Liver (tissue), 9 donors: ENCODE measurements around the gene SMOC1. TPM values are rescaled to one million over a fixed set of nuclear protein-coding genes. Genes with fewer than 3 reads are reported as not detected.

Source experiments
- DNase-seq: peaks from one replicate; pipeline ENCODE4 v3.0.0-alpha.2; 2017; ENCODE audit warnings: low spot score
- H3K27ac ChIP-seq, 2 donors: one replicate each; pipeline ENCODE4 v1.7.0; 2013; ENCODE audit warnings: inconsistent platforms in 2 of 2, low read length in 2 of 2, control low read depth in 1 of 2, low read depth in 1 of 2, mild to moderate bottlenecking in 1 of 2
- H3K27me3 ChIP-seq, 4 donors: one replicate each; pipeline versions ENCODE4 v1.6.1 to v1.7.0; 2013; ENCODE audit warnings: low read length in 3 of 4, inconsistent platforms in 1 of 4, mild to moderate bottlenecking in 1 of 4, moderate library complexity in 1 of 4; ENCODE audit not compliant: control insufficient read depth in 4 of 4, insufficient read depth in 4 of 4
- H3K36me3 ChIP-seq, 4 donors: one replicate each; pipeline versions ENCODE4 v1.6.1 to v1.7.0; 2013; ENCODE audit warnings: low read length in 3 of 4, mild to moderate bottlenecking in 3 of 4, low read depth in 1 of 4, moderate library complexity in 1 of 4; ENCODE audit not compliant: control insufficient read depth in 4 of 4, insufficient read depth in 3 of 4
- H3K4me1 ChIP-seq, 4 donors: one replicate each; pipeline versions ENCODE4 v1.6.1 to v1.7.0; 2013; ENCODE audit warnings: low read length in 3 of 4, mild to moderate bottlenecking in 3 of 4, moderate library complexity in 1 of 4; ENCODE audit not compliant: control insufficient read depth in 4 of 4, insufficient read depth in 4 of 4
- H3K4me3 ChIP-seq, 3 donors: one replicate each; pipeline versions ENCODE4 v1.6.1 to v1.7.0; 2013; ENCODE audit warnings: low read length in 3 of 3, control low read depth in 1 of 3, low read depth in 1 of 3, mild to moderate bottlenecking in 1 of 3
- H3K9ac ChIP-seq, 2 donors: one replicate each; pipeline ENCODE4 v1.7.0; 2013; ENCODE audit warnings: low read length in 2 of 2, mild to moderate bottlenecking in 2 of 2, moderate library complexity in 2 of 2, control low read depth in 1 of 2, low read depth in 1 of 2
- H3K9me3 ChIP-seq, 4 donors: one replicate each; pipeline versions ENCODE4 v1.6.1 to v1.7.0; 2013; ENCODE audit warnings: low read length in 3 of 4; ENCODE audit not compliant: control insufficient read depth in 4 of 4
- FOXA1 ChIP-seq: IDR thresholded peaks from 2 replicates; pipeline ENCODE4 v1.6.1; 2016; ENCODE audit warnings: antibody characterized with exemption
- FOXA2 ChIP-seq: IDR thresholded peaks from 2 replicates; pipeline ENCODE4 v1.6.1; 2016; ENCODE audit warnings: antibody characterized with exemption
- HNF4A ChIP-seq, 2 donors: conservative IDR thresholded peaks; 2 replicates each; pipeline ENCODE4 v1.6.1; 2016; ENCODE audit warnings: antibody characterized with exemption in 2 of 2, mild to moderate bottlenecking in 2 of 2
- NR2F2 ChIP-seq: IDR thresholded peaks from 2 replicates; pipeline ENCODE4 v1.6.1; 2016; ENCODE audit warnings: antibody characterized with exemption
- RAD21 ChIP-seq, 2 donors: IDR thresholded peaks; 2 replicates each; pipeline ENCODE4 v1.6.1; 2016; ENCODE audit warnings: antibody characterized with exemption in 2 of 2, mild to moderate bottlenecking in 2 of 2
- RXRA ChIP-seq, 2 donors: IDR thresholded peaks; 2 replicates each; pipeline ENCODE4 v1.6.1; 2017 to 2018; ENCODE audit warnings: antibody characterized with exemption in 2 of 2, mild to moderate bottlenecking in 1 of 2
- SP1 ChIP-seq: IDR thresholded peaks from 2 replicates; pipeline ENCODE4 v1.6.1; 2018; ENCODE audit warnings: antibody characterized with exemption, mild to moderate bottlenecking
- TAF1 ChIP-seq: conservative IDR thresholded peaks from 2 replicates; pipeline ENCODE4 v1.6.1; 2016; ENCODE audit warnings: antibody characterized with exemption, mild to moderate bottlenecking
- YY1 ChIP-seq: IDR thresholded peaks from 2 replicates; pipeline ENCODE4 v1.6.1; 2016; ENCODE audit warnings: antibody characterized with exemption, mild to moderate bottlenecking
- ZBTB33 ChIP-seq: IDR thresholded peaks from 2 replicates; pipeline ENCODE4 v1.6.1; 2016; ENCODE audit warnings: antibody characterized with exemption
- WGBS: extraction: QIAGEN DNeasy Blood & Tissue Kit; methylation state at CpG from one replicate; pipeline ENCODE4 v1.1.7; 2013; 5-methylcytosine and 5-hydroxymethylcytosine counted together
- polyA plus RNA-seq, 2 donors: library from polyadenylated mRNA; stranded (reverse) in 1 of 2; unstranded in 1 of 2; fragments of 200-250 nt in 1 of 2; fragments of >200 nt in 1 of 2; fragmentation: Nextera tagmentation in 1 of 2; extraction: Ambion mirVana in 1 of 2; gene quantifications; one replicate each; pipeline versions ENCODE4 v1.2.1 to v1.2.3, GENCODE V29; 2013 to 2015
- total RNA-seq, 2 donors: library from RNA; depleted of rRNA; stranded (reverse); fragments of >200 nt; gene quantifications; one replicate each; pipeline ENCODE4 v1.2.3, GENCODE V29; 2014
- TF ChIP-seq, protein P1 (sequence below): IDR thresholded peaks from 2 replicates; pipeline ENCODE4 v1.6.1; 2016; ENCODE audit warnings: antibody characterized with exemption, mild to moderate bottlenecking
- TF ChIP-seq, protein P2 (sequence below): IDR thresholded peaks from 2 replicates; pipeline ENCODE4 v1.6.1; 2016; ENCODE audit warnings: antibody characterized with exemption
- donor health status: healthy.
- donor health status: healthy.
- donor health status: healthy.
- donor health status: healthy.
- donor health status: healthy.

SMOC1 gene
- total and polyA plus RNA-seq, 4 donors: 11.2 to 43.7 (median 27.4) TPM

DNA sequence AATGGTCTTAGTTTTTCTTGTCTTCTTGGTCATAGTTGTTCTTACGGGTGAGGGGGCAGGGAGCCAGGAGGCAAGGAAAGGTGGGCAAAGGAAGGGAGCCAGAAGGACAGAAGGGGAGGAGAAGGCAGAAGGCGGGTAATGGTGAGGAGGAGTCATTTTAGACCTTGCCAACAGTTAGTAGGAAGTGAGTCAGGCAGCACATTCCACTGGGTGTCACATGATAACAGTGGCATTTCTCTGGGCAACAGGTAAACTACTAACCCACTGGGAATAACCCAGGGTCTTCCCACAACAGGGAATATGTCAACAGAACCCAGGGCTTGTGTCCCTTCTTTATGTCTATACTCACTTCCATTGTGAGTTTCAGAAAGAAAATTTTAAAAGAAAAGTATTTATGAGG lies 181.9 kb downstream of the SMOC1 start (continued):
- TF ChIP-seq, protein P1, sequence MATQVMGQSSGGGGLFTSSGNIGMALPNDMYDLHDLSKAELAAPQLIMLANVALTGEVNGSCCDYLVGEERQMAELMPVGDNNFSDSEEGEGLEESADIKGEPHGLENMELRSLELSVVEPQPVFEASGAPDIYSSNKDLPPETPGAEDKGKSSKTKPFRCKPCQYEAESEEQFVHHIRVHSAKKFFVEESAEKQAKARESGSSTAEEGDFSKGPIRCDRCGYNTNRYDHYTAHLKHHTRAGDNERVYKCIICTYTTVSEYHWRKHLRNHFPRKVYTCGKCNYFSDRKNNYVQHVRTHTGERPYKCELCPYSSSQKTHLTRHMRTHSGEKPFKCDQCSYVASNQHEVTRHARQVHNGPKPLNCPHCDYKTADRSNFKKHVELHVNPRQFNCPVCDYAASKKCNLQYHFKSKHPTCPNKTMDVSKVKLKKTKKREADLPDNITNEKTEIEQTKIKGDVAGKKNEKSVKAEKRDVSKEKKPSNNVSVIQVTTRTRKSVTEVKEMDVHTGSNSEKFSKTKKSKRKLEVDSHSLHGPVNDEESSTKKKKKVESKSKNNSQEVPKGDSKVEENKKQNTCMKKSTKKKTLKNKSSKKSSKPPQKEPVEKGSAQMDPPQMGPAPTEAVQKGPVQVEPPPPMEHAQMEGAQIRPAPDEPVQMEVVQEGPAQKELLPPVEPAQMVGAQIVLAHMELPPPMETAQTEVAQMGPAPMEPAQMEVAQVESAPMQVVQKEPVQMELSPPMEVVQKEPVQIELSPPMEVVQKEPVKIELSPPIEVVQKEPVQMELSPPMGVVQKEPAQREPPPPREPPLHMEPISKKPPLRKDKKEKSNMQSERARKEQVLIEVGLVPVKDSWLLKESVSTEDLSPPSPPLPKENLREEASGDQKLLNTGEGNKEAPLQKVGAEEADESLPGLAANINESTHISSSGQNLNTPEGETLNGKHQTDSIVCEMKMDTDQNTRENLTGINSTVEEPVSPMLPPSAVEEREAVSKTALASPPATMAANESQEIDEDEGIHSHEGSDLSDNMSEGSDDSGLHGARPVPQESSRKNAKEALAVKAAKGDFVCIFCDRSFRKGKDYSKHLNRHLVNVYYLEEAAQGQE: no peak

GRCh38 chr14:70064136-70064865 lies 185.1 kb downstream of the SMOC1 start:
- DNase-seq: no peak
- no peak overlapping the region for H3K27ac ChIP-seq
- TF ChIP-seq TAF1 (no peak), FOXA1 (no peak), ZBTB33 (no peak)
- TF ChIP-seq, protein P1: no peak
- TF ChIP-seq, protein P2, sequence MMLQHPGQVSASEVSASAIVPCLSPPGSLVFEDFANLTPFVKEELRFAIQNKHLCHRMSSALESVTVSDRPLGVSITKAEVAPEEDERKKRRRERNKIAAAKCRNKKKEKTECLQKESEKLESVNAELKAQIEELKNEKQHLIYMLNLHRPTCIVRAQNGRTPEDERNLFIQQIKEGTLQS: no peak
- H3K9me3 ChIP-seq: no peaks in the 10 kb centered on the region
- no peak overlapping the region for H3K4me3 ChIP-seq
- H3K4me1 ChIP-seq: no peaks in the 10 kb centered on the region
- H3K36me3 ChIP-seq: no peaks in the 10 kb centered on the region
- no peaks in the 10 kb centered on the region for H3K27me3 ChIP-seq
- H3K9ac ChIP-seq: no peak overlapping the region
- 79% methylated on average over 11 of the region's 11 CpGs for WGBS

DNA sequence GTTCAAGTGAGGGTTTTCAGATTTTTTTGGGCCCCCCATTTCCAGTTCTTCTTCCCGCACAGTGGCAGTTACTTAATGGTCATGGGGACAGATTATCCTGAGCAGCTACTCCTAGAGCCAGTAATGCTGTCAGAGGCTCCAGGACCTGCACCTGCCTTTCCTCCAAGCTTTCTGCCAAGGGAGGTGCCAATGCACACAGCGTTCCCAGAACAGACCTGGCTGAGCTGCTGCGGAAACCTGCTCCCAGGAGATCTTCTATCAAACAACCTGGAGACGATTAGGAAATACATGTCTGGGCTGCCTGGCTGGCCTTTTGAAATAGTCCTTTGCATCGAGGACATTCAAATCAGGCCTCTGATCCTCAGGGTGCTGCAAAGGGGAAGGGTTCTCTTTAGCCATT lies 188.6 kb downstream of the SMOC1 start:
- Histone ChIP-seq H3K4me1 (no peaks in the 10 kb centered on the region), H3K27ac (no peak overlapping the region), H3K9me3 (no peaks in the 10 kb centered on the region), H3K27me3 (no peaks in the 10 kb centered on the region), H3K36me3 (no peaks in the 10 kb centered on the region), H3K9ac (no peak overlapping the region), H3K4me3 (no peak overlapping the region)
- DNase-seq: no peak
- 92% methylated on average over 5 of the region's 5 CpGs for WGBS
- TF ChIP-seq YY1 (no peak), FOXA1 (no peak), FOXA2 (no peak), HNF4A (conservative IDR thresholded peaks at IDR 0.05) (no peak), NR2F2 (no peak), RXRA (IDR thresholded peaks at IDR 0.05) (no peak), ZBTB33 (no peak), RAD21 (IDR thresholded peaks at IDR 0.05) (no peak), SP1 (no peak)
- TF ChIP-seq, protein P2: no peak
- TF ChIP-seq, protein P1: no peak
